GM12891 (cell line): Measurements from ENCODE around the gene NEK6.

Source experiments
- POLR2A ChIP-seq: IDR thresholded peaks from 2 replicates; pipeline ENCODE4 v1.6.1; 2011; ENCODE audit warnings: low read depth, low read length, control low read depth
- TAF1 ChIP-seq: IDR thresholded peaks from 2 replicates; pipeline ENCODE4 v1.6.1; 2011; ENCODE audit warnings: low read depth, low read length, control low read depth

- no peak for TF ChIP-seq TAF1
- no peak for TF ChIP-seq POLR2A
These were observed 38.3 kb downstream of the NEK6 start for GRCh38 chr9:124296094-124296493.
